Eye (tissue), 1 donor: ENCODE results near the gene TMOD1.
"Not testable (repeated sequence)": the region's sequence is repeated elsewhere in the genome, so short reads cannot be mapped to it uniquely, and the experiment has no call there.

Experiments
- DNase-seq: peaks from one replicate; pipeline ENCODE4 v3.0.0-alpha.2; 2015

TMOD1 gene

DNA sequence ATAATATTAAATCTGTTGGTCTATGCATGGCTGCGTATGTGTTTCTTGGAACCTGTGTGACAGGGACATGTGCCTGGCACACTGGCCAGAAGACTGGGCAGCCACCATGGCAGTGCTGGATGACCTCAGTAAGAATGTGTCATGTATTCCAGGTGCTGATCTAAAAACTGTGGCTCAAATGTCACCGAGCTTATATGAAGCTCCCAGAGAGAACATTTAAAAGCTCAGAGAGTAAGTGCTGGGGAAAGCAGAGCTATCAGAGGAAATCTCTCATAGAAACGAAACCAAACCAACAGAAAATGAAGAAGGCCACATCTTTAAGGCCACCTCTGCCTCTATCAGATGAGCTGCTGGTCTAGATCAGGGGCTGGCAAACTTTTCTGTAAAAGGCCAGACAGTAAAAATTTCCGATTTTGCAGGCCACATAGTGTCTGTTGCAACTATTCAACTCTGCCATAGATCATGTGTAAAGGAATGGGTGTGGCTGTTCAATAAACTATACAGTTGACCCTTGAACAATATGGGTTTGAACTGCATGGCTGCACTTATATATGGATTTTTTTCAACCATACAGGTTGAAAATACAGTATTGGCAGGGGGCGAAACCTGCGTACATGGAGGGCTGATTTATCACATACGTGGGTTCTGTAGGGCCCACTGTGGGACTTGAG lies 99.9 kb downstream of the TMOD1 start:
- no peak for DNase-seq

GRCh38 chr9:97602430-97602829 lies 101.0 kb downstream of the TMOD1 start:
- no peak for DNase-seq

DNA sequence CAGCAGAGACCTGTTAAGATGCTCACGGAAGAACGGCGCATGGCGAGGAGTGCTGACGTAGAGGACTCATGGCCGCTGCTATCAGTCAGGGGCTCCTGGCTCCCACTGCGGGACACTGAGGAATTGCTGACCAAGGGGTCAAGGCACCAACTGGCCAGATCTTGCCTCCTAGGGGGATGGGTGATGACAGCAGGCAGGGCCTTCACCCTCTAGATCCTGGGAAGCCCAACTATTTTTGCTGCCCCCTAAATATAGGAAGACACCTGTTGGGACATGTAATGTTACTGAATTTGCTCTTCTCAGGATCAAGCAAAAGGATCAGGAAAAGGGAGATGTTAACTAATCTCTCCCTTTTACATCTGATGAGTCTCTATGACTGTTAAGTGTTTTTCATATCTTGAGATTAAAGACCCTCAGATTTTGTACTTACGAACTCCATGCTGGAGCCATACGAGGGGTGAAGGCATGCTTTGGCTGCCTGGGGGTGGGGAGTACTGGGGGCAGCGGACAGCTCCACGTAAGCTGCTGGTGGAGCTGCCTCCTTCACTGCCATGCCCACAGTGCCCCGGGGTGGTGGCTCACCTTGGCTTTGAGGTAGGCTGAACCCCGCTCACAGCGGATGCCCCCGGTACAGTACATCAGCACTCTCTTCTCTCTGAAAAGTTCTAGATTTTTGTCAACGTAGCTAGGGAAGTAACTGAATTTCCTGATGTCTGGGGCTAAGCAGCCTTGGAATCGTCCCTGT lies 103.6 kb downstream of the TMOD1 start:
- no peak for DNase-seq

- peak; percentile 83 for DNase-seq
Measured at GRCh38 chr9:97615439-97616072, 114.1 kb downstream of the TMOD1 start.

DNA sequence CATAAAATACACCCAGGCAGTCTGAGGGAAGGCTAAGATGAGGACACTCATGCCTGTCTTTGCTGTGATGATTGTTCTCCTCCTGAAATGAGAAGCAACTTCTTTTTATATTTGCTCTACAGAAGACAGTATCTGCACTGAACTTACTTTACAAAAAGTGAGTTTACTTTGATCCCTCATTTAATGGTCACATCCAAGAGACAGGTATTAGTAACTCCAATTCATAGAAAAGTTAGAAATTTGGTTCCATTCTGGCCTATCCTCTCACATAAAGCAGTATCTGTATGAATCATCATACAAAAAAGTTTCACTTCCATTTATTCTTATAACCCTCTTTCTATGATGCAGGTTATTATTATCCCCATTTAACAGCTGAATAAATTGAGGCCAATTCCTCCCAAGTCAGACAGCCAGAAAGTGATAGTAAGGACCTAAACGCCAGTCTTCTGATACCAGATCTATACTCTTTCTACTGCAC lies 116.5 kb downstream of the TMOD1 start:
- no peak for DNase-seq

DNA sequence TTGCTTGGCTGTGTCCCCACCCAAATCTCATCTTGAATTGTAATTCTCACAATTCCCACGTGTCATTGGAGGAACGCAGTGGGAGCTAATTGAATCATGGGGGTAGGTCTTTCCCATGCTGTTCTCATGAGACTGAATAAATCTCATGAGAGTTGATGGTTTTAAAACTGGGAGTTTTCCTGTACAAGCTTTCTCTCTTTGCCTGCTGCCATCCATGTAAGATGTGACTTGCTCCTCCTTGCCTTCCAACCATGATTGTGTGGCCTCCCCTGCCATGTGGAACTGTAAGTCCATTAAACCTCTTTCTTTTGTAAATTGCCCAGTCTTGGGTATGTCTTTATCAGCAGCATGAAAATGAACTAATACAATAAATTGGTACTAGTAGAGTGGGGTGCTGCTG lies 118.6 kb downstream of the TMOD1 start:
- not testable (repeated sequence) for DNase-seq

- not testable (repeated sequence) for DNase-seq
Measured at GRCh38 chr9:97622483-97622882, 121.0 kb downstream of the TMOD1 start.

GRCh38 chr9:97623946-97624345 lies 122.5 kb downstream of the TMOD1 start:
- no peak for DNase-seq

DNA sequence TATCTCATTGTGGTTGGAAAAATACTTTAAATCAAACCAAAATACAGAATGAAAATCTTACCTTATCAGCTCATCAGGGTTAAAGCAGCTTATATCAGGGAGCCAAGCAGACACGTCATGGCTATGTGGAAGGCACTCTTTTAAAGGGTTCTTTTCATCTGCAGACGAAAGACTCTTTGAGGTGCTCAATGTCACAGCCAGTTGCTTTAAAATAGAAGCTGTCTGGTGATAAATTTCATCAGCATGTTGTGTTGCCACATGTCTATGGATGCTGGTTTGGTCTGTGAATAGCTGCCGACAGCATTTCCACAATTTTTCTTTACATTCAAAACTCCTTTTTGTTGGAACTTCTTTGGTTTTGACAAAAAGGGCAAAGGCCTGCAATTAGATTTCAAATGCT lies 124.2 kb downstream of the TMOD1 start:
- no peak for DNase-seq

- DNase-seq: no peak
Measured at GRCh38 chr9:97627624-97628023, 126.2 kb downstream of the TMOD1 start.

DNA sequence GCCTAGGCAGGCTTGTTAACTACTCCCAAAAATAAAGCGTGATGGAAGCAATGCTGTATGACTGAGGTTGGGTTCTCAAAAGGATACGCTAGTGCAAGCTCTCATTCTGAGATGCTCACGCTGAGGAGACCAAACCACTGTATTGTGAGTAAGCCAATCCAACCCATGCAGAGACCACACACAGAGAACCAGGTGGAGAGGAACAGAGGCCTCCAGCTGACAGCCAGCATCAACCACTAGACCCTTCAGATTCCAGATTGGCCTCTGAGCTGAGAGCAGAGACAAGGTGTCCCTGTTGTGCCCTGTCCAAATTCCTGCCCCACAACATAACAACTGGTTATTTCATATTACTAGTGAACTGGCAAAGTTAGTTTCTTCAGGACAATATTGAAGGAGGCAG lies 127.2 kb downstream of the TMOD1 start:
- DNase-seq: no peak

GRCh38 chr9:97629156-97629555 lies 127.7 kb downstream of the TMOD1 start:
- no peak for DNase-seq

- no peak for DNase-seq
Measured at GRCh38 chr9:97630591-97630990, 129.1 kb downstream of the TMOD1 start.

- DNase-seq: peak; percentile 95
Measured at GRCh38 chr9:97632248-97632984, 130.9 kb downstream of the TMOD1 start.

GRCh38 chr9:97632985-97633858 lies 131.8 kb downstream of the TMOD1 start, which contains the start of the genes NCBP1 and TSTD2:
Gene NCBP1, plus strand, starts transcription at chr9:97633821. Its CDS starts 61 bp downstream, at chr9:97633882.
Gene TSTD2, minus strand, starts transcription at chr9:97633368. Its CDS starts 5,806 bp downstream, at chr9:97627562.
- peak; percentile 99 for DNase-seq

- no peak for DNase-seq
Measured at GRCh38 chr9:97633859-97634490, 132.5 kb downstream of the TMOD1 start.

DNA sequence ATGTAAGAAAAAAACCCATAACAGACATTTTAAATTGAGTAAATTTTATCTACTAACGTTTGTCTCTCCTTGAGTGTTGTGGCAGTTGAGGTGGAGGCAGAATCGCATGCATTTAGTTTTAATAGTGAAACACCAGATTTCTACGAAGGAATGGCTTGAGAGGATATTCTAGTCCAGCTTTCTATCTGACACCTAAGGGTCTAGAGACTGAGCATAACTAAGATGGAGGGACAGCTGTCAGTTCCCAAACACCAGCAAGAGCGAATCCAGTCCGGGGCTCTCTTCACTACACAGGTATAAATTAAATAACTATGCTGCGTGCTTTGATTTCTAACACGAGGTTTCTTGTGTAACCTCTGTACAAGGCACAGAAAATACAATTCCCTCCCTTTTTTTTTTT lies 133.6 kb downstream of the TMOD1 start:
- DNase-seq: no peak

DNA sequence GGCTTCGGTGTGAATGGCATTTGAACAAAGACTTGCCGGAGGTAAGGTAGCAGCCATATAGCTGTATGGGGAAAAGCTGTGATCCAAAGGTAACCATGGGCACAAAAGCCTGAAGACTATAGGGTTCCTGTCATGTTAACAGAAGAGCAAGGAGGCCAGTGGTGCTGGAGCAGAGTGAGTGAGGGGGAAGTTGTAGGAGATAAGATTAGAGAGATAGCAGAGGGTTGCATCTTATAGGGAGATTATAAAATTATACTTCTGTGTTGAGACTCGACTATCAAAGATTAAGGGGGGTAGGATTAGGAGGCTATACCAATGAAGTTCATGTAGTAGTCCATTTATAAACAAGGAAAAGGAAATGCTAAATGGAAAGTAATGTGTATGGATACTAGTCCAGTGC lies 135.4 kb downstream of the TMOD1 start:
- DNase-seq: no peak

- DNase-seq: no peak
Measured at GRCh38 chr9:97638666-97639065, 137.2 kb downstream of the TMOD1 start.

DNA sequence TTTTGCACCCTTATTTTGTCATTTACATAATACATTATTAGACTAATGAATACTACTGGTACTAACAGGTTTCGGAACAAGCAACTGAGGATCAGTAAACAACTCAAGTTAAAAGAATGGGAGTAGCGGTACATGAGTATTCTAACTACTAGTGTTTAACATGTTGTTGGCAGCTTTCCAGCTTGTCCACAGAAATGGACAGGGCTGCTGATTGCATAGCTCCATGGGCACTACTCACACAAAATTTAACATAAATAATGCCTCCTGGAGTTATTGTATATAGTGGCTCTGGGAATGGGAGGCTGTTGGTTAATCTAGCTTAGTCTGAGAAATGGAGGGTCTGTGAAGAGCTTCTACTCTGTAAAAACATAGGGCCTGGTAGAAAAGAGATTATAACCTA lies 138.9 kb downstream of the TMOD1 start:
- DNase-seq: no peak

DNA sequence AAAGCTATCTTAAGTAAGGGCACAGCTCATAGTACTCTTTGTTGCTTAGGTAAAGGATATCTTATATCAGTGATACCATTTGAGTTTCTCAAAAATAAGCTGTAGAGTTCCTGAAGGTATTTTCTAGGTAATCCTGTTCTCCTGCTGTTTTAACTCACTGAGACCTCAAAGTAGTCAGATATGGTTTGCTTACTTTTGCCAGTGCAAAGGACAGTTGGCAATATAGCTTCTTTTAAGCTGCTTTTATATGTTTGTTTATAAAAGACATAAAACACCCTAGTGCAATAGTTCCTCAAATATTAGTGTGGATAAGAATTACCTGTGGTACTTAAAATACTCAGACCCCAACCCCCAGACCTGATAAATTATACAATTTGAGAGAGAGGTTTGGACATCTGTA lies 144.3 kb downstream of the TMOD1 start:
- DNase-seq: no peak
